HG03060 (cell line): Measurements from ENCODE around the gene EFNA2.
"Not testable (repeated sequence)": the region's sequence is repeated elsewhere in the genome, so short reads cannot be mapped to it uniquely, and the experiment has no call there.

Experiments used
- ATAC-seq: cut with Tn5 transposase; IDR thresholded peaks from one replicate; pipeline ENCODE4 v1.9.1; 2021; ENCODE audit warnings: low read depth, moderate number of reproducible peaks; ENCODE audit not compliant: unreplicated experiment

Gene EFNA2

DNA sequence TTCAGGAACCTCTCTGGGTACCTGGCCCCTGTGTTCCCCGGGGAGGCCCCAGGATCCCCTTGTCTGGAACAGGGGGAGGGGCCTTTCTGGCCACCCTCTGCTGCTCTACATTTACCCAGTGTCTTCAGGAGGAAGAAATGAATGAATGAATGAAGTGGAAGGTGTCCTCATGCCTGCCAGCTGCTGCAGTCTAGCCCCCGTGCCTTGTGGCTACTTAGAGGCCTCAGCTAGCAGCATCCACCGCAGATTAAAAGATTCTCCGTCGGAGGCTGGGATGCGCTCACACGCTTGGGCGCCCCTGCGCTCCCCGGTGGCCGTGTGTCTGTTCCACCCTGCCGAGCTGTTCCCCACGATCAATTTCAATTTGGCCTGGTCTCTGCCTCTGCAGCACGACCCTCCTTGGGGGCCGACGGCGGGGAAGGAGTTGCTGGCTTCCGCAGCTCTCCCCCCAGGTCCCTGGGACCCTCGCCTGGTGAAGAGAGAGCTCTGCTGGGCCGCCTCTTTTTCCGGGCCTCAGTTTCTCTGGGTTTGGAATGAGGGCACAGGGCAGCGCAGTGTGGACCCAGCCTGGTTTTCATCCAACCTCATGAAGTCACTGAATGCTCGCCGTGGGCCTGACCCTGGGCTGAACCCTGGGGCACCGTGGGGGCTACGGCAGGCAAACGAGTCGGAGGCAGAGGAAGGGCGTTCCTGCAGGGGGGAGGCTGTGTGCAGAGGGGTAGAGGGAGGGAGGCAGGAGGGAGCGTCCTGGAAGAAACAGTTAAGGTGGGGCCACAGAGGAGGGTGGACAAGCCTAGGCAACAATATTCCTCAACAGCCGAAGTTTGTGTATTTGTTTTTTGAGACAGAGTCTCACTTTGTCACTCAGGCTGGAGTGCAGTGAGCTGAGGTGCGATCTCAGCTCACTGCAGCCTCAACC, 28.3 kb downstream of the EFNA2 start:
- no peak for ATAC-seq

DNA sequence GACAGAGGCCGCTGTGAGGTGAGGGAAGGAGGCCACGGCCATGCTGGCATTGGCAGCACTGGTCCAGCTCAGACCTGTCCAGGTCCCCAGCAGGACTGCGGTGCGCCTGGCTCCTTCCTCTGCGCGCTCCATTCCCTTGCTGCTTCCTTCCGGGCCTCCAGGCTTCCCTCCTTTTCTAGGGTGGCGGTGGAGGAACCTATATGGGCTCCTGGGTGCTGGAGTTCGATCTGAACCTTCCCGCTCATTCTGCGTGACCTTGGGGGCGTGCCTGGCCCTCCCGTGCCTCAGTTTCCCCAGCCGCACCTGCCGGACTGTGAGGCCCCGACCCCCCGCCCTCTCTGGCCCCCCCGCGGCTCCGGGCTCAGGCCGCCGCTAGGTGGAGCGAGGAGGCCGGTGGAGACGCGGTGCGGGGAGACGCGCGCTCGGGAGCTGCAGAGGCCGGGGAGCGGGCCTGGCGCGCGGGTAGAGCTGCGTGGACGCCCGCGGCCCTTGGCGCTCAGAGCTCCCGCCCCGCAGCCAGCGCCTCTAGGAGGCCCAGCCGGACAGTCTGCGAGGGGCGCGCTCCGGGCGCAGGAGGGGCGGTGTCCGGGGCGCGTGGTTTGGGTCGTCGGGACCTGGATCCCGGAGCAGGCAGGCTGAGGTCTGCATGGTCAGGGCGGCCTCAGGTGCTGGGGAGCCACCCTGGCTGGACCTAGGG, 29.9 kb downstream of the EFNA2 start:
- no peak for ATAC-seq

DNA sequence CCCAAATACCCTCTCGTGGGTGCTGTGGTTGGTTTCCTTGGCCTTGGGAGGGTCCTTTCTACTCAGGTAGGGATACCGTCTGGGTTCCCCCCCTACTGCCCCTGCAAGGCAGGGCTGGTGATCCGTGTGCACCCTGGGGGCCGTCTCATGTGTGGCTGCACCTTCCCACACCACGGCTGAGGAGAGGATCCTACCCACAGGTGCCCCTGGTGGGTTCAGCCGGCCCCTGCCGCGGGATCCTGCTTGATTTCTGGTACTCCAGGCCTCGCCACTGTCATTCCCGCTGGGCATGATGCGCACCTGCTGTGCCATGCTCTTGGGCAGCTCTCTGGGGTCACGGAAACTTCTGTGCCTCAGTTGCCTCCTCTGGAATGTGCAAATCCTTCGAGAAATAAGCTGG, 30.8 kb downstream of the EFNA2 start:
- ATAC-seq, result no peak

DNA sequence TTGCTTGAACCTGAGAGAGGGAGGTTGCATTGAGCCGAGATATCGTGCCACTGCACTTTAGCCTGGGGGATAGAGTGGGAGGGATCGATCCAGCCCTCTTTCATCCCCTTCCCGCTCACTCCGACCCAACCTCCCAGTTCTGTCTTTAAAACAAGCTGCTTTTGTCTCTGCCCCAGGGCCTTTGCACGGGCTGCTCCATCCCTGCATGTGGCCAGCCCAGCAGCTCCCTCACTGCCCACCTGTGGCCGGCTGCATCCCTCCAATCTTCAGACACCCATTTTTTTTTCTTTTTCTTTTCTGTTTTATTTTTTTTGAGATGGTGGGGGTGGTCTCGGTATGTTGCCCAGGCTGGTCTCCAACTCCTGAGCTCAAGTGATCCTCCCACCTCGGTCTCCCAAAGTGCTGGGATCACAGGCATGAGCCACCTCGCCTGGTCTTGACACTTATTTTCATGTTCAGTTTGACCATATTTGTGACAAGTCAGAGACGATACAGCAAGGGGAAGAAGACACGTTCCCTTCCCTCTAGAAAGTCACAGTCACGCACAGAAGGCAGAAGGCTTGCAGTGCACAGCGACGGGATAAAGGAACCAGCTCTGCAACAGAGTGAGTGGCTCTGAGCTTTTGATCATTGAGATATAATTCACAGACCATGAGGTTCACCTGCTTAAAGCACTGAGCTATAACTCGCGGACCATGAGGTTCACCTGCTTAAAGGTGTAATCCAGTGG, 31.8 kb downstream of the EFNA2 start:
- no peak for ATAC-seq

DNA sequence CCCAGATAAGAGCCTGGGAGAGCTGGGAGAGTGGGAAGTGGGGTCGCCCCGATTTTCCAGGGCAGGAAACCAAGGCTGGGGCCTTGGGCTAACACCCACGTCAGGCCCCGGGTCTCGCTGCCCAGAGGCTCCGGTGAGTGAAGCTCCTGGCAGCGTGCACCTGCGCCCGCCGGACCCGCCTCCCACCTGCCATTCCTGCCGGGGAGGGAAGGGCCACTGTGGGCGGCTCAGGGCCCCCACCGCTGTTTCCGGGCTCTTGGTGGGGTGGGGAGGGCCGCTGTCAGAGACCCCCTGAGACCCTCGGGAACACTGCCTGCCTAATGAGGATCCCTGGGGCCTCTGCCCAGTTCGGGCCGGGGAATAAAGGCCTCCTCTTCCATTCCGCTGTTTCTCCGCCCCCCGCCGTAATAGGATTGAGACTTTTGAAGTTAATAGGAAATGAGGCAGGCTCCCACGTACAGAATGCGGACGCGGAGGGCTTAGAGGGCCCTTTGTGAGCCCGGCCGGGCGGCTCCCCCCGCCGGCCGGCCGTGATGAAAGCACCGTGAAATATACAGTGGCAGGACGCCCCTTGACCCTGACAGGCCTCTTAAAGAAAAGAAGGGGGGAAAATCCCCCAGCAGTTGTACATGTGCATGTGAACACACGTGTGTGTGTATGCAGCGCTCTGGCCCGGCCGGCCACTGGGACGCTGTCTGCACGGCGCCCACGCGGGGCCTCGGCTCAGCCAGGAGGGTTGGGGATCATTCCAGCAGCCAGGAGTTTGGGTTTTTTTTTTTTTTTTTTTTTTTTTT, 33.2 kb downstream of the EFNA2 start:
- ATAC-seq, result no peak

DNA sequence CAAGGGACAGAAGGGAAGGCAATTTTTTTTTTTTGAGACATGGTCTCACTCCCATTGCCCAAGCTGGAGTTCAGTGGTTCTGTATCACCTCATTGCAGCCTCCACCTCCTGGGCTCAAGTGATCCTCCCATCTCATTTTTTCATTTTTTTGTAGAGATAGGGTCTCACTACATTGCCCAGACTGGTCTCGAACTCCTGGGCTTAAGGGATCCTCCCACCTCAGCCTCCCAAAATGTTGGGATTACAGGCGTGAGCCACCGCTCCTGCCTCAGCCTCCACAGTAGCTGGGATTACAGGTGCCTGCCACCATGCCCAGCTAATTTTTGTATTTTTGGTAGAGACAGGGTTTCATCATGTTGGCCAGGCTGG, 34.6 kb downstream of the EFNA2 start:
- ATAC-seq, result not testable (repeated sequence)

DNA sequence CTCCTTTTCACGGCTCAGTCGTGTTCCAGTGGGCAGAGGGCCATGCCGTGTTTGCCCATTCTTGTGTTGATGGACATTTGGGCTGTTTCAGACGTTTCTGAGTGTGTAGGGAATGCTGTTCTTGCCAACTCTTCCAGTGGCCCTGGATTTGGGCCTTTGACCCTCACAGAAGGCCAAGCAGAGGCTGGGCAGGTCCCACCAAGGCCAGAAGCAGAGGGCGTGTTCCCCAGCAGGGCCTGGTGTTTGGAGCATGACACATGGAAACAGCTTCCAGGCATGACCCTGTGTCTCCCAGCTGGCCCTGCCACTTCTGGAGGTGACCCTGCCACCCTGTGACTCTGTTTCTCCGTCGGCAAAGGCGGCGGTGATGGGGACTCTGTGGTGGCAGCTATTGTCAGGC, 35.9 kb downstream of the EFNA2 start:
- no peak for ATAC-seq

DNA sequence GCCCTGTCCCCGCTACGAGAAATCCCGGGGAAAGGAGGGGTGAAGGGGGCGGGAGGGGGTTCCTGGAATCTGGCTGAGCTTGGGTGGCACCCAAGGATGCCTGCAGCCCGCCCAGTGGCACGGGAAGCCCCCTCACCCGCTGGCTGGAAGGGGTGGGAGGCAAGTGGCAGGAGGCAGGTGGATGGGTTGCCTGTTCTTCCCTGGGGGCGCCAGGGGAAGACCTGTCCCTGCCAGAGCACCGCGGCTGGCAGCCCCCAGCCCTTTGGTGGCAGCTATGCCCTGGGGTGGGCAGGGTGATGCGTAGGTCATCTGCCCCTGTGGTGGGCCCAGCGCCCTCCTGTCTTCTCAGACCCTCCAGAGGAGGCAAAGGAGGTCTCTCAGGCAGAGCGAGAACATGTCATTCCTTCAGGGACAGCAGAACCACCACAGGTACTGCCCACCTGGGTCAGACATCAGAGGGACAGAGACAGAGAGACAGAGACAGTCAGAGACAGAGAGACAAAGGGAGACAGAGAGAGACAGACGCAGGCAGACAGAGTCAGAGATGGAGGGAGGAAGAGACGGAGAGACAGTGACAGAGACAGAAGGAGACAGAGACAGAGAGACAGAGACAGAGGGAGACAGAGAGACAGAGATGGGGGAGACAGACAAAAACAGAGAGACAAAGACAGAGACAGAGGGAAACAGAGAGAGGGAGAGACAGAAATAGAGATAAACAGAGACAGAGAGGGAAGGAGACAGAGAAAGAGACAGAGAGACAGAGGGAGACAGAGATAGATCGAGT, 36.7 kb downstream of the EFNA2 start:
- ATAC-seq, result no peak

DNA sequence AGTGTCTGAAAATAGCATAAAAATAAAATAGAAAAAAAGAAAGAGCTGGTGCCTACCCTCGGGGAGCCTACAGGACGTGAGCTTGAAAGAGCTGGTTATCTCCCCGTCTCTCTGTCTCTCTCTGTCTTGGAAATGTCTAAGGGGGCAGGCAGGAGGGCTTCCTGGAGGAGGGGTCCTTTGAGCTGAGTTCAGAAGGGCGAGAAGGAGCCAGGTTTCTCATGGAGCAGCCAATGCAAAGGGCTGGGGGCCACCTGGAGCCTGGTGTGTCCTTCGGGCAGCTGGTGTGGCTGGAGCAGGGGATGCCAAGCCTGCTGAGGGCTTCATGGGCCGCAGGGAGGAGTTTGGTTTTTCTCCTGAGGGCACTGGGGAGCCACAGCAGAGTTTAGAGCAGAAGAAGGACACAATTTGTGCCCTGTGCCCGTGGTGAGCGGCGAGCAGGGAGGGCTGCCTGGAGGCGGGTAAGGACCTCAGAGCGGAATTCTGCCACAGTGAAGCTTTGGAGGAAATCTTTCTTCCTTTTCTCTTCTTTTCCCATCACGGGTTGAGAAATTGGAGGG, 38.7 kb downstream of the EFNA2 start:
- ATAC-seq, result no peak

DNA sequence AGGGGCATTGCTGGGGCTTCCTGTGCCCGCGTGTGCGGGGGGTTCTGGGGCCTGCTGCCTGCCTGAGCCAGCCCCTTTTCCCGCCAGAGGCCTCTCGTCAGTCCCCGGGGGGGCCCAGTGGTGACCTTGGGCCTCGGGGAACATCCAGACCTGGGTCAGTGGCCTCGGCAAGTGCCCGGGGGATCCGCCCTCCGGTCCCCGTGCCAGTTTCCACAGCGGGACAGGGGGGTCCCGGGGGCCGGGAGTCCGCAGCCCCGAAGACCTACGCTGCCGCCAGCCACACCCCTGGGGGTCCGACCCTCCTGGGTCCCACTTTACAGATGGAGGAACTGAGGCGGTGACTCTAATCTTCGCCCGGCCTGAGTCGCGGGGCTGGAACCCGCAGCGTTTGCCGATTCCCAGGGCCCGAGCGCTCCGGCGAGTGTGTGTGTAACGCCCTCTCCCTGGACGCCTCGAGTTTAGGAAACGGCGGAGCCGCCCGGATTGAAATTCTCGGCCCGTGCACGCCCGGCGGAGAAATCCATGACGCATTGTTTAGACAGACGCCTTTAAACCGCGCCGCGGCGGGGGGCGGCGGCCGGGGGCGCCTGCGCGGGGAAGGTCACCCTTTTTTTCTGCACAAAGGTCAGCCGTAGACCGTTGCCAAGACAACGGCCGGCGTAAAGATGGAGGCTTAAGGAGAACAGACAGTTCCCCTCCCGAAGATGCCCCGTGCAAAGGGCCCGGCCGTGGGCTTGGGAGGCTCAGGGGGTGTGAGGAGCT, 39.3 kb downstream of the EFNA2 start:
- no peak for ATAC-seq

DNA sequence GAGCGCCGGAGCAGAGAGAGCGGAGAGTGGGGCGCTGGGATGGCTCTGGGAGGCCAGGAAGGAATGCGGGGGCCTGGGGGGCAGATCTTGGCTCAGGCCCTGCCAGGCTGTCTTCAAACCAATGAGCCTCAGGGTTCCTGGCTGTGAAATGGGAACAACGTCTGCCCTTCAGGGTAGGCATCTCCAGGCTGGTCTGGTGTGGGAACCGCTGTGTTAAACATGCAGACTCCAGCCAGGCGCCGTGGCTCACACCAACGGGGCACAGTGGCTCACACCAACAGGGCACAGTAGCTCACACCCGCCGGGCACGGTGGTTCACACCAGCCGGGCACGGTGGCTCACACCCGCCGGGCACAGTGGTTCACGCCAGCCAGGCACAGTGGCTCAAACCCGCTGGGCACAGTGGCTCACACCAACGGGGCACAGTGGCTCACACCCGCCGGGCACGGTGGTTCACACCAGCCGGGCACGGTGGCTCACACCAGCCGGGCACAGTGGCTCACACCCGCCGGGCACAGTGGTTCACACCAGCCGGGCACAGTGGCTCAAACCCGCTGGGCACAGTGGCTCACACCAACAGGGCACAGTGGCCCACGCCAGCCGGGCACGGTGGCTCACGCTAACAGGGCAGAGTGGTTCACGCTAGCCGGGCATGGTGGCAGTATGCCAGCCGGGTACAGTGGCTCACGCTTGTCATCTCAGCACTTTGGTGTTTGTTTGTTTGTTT, 40.1 kb downstream of the EFNA2 start:
- ATAC-seq, result no peak

DNA sequence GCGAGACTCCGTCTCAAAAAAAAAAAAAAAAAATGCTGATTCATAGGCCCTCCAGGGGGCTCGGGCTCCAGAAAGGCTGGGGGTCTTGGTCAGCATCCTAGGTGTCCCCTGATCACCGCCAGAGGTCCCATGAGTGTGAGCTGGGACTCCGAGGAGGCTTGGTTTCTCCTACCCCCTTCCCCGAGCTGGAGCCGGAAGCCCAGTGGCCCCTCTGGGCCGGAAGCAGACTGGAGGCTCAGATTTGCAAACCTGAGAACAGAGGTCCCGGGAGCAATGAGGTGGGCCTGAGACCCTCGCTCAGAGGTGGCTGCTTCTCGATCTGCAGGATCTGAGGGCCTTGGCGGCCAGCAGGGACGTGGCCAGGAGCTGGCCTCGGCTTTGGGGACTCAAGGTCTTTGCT, 41.5 kb downstream of the EFNA2 start:
- no peak for ATAC-seq

DNA sequence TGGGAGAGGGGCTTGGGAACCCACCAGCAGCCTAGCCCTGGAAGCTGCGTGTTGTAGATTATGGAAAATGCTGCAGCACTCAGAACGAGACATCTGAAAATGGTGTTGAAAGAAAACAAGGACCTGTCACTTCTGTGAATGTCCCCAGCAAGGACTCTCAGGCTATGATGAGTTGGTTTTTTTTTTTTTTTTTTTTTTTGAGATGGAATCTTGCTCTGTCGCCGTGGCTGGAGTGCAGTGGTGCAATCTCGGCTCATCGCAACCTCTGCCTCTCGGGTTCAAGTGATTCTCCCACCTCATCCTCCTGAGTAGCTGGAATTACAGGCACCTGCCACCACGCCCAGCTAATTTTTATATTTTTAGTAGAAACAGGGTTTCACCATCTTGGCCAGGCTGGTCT, 46.5 kb downstream of the EFNA2 start:
- not testable (repeated sequence) for ATAC-seq

DNA sequence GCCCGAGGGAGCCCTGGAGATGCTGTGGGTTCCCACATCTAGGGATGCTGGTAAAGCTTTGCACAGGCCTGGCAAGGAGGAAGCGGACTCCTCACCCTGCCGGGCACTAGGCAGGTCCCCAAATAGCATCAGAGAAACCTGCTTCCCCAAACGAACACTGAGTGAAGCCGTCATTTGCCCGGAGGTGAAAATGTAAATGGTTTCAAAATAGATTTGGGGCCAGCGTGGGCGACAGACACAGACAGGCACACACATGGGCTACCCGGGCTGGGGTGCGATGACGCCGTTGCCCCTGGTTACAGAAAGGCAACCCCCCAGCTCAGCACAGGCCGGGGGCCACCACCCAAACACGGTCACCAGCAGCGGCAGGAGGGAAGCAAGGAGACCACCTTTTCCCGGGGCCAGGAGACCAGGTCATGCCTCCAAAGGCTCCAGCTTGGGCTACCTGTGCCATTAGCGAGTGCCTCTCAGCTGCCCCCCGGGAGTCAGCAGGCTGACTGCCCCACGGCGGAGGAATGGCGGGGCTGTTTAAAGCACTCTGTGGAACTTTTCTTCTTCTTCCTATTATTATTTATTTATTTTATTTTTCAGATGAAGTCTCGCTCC, 50.5 kb downstream of the EFNA2 start:
- ATAC-seq, result no peak

DNA sequence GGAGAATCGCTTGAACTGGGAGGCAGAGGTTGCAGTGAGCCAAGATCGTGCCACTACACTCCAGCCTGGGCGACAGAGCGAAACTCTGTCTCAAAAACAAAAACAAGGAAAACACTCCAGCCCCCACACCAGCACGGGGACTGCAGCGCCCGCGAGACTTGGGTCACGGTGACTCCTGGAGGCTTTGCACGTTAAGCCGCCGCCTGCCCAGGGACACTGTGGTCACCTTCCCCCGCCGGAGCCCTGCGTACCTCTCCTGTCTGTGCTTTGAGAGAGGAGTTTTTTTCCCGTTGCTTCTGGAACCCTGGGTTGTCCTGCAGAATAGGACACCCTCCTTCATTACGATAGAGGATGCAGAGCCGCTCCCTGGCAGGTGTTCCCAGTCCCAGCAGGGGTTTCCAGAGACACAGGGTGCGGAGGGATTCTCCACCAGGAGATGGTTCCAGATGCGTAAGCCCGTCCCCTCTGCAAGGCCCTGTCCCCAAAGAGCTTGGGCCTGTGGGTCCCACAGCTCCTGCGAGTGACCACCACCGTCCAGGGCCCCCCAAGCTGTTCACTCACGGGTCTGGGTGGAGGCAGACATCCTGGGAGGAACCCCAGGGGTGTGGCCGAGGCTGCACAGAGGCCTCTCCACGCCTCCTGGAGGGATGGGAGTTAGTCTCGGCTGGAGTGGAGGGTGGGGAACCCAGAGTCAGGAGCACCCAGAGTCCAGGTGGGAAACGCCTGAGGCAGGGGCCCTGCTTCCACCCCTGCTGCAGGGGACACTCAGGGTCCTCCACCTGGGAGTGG, 55.2 kb downstream of the EFNA2 start:
- ATAC-seq, result no peak

DNA sequence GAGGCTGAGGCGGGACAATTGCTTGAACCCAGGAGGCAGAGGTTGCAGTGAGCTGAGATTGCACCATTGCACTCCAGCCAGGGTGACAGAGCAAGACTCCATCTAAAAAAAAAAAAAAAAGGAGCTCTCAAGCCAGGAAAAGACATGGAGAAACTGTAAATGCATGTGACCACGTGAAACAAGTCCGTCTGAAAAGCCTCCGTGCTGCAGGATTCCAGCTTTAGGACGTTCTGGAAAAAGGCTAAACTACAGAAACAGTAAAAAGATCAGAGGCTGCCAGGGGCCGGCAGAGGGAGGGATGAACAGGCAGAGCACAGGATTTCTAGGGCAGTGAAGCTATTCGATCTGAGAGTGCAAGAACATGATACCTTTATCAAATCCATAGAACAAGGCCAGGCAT, 57.4 kb downstream of the EFNA2 start:
- no peak for ATAC-seq

DNA sequence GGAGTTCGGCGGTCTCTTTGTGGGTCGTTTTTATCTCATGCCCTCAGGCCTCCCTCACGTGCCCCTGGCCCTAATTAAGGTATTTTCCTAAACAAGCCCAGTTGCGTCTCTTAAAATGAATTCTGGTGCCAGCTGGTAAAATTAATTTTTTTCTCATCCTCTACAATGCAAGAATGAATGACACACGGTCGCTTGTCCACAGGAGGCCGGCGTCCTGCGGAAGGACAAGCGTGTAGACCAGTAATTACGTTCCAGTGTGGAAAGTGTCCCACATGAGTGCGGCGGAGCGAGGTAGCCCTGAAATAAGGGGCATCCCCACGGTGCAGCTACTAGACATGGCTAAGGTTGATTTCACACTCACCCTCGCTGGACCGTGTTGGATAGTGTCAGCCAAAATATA, 63.5 kb downstream of the EFNA2 start:
- ATAC-seq, result no peak
